ENCODE results near the gene ZNF407.

The ZNF407 gene

DNA sequence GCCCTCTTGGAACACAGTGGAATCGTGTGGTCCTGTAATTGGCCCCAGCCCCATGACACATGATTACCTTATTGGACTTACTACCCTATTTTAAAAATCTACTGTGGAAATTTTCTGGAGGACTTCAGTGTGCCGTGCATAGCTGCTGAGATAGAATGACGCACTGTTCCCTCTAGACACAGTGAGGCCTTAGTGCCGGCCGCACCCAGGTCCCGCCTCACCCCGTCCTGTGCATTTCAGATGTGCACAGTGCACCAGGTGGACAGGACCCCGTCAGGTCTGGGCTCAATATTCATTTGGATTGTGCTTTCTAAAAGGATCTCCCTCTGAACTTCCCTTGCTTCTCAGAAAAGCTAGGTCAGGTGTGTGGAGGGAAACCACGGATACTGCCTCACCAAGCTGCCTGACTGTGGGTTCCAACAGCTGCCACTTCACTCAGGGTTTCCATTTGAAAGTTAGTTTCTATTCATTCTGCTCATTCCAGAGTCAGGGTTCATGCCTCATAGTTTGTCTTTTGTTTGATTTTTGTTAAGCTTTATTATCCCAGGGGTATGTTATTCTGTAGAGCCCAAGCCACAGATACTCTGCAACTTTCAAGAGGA, 455.5 kb downstream of the ZNF407 start:
- no peak for DNase-seq (ENCODE audit: low spot score)

DNA sequence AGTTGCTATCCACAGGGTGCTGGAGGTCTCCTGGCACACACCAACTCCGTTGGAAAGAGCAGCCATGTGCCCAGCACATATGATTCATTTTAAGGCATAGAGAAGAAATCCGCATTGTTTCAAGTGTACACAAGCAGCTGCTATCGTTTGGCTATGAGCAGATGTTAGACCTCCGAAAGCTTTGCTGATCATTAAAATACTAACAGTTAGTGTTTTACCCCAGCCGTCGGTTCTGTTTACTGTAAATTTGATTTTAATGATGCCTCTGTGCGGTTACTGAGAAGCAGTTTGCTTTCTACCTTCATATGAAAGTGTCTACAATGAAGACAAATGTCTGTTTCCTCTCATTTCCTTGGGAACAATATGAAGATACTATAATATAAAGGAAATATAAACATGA, 456.4 kb downstream of the ZNF407 start:
- DNase-seq (ENCODE audit: low spot score), result no peak

DNA sequence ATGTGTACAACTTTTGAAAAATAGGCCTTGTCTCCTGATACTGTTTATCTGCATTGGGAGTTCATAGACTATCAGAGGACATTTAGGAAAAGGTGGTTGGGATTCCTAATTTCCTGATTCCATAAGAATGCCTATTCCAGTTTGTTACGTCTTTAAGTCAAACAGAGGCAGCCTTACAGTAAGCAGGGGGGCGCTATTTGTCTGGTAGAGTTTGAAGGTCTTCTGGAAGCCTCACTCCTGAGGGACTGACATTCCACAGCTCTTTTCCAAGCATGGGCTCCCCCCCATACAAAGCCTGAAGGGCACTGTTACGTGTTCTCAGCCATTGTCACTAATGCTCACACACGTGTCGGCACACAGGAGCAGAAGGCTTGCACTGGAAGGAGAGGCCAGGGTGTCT, 456.9 kb downstream of the ZNF407 start:
- DNase-seq (ENCODE audit: low spot score), result no peak

DNA sequence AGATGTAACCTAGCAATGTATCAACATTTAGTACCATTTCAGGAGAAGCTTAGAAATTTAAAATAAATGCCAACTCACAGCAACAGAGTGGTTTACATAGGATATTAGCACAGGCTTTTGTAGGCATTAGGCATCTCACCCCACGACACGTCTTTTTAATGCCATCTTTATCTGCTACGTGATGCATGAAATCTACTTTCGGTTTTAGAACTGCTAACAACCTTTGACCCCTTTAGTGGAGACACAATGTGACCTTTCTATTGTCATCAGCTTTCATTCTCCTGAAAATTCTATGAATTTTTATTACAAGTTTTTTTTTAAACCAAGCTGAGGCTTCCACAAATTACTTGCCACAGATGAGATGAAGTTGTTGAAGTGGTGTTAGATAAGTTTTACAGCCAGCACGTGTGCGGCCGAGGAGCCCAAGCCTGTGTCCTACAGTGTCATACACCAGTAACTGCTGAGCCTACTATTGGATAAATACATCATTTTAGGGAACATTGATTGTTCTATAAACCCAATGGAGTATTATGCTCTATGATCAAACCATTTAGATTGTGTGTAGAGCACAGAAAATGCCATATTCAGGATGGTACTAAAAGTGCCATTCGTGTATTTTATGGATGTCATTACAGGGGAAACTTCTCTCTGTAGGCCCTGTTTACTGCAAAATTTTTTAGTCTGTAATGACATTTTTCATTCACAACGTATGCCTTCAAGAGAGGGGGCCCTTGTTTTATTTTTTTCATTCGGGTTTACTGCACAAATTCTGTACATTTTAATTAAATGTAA, 459.7 kb downstream of the ZNF407 start:
- DNase-seq (ENCODE audit: low spot score), result no peak

DNA sequence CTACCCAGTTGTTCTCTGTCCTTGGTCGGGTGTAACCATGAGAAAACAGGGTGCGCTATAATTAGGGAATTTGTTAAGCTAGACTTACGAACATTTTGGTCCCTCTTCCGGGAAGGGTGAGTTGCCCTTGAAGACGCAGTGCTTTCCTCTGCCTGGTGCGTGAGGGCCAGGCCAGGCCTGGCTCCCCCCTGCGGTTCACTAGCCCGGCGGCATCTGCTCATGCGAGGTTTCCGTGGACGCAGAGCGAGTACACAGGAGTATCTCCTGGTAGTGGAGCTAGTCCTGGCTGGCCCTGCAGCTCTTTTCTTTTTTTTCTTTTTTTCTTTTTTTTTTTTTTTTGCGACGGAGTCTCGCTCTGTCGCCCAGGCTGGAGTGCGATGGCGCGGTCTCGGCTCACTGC, 462.5 kb downstream of the ZNF407 start:
- no peak for DNase-seq (ENCODE audit: low spot score)

DNA sequence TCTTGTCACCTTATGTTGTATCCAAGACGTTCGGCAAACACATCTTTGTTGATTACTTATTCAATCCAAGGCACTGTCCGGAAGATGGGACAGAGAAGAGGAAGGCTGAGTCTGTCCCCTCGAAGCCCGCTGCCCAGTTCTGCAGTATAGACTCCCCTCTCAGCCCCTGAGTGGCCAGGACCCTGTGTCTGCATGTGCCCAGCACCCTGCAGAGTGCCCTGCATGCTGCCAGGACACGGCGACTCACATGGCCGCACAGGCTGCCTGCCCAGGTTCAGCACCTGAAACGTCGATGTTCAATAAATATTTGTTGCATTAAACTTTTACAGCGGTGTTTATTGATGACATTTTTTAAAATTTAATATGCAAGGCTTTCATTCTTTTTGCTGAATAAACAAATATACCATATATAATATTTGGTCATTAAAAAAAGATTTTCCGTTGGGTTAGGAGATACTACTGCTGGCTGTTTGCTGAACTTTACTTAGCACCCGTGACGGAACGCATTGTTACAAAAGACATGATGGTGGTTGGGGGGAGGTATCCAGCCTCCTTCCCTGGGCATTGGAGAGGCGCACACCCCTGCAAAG, 464.7 kb downstream of the ZNF407 start:
- no peak for DNase-seq (ENCODE audit: low spot score)

DNA sequence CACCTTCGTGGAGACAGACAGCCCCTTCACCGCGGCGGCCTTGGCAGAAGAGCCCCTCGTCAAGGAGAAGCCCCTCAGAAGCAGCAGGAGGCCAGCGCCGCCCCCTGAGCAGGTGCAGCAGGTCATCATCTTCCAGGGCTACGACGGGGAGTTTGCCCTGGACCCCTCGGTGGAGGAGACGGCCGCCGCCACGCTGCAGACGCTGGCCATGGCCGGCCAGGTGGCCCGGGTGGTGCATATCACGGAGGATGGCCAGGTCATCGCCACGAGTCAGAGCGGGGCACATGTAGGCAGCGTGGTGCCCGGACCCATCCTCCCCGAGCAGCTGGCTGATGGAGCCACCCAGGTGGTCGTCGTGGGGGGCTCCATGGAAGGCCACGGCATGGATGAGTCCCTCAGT, 465.5 kb downstream of the ZNF407 start:
- DNase-seq (ENCODE audit: low spot score), result no peak

DNA sequence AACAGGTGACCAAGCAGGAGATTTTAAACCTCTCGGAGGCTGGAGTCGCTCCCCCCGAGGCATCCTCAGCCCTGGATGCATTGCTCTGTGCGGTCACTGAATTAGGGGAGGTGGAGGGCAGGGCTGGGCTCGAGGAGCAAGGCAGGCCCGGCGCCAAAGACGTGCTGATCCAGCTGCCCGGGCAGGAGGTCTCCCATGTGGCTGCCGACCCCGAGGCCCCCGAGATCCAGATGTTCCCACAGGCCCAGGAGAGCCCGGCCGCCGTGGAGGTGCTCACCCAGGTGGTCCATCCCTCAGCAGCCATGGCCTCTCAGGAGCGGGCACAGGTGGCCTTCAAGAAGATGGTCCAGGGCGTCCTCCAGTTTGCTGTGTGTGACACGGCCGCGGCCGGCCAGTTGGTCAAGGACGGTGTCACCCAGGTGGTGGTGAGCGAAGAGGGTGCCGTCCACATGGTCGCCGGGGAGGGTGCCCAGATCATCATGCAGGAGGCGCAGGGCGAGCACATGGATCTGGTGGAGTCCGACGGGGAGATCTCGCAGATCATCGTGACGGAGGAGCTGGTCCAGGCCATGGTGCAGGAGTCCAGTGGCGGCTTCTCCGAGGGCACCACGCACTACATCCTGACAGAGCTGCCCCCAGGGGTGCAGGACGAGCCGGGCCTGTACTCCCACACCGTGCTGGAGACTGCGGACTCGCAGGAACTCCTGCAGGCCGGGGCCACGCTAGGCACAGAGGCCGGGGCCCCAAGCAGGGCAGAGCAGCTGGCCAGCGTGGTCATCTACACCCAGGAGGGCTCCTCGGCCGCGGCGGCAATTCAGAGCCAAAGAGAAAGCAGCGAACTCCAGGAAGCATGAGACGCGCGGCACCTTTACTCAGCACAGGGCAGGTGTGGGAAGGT, 466.2 kb downstream of the ZNF407 start:
- DNase-seq (ENCODE audit: low spot score), result no peak

DNA sequence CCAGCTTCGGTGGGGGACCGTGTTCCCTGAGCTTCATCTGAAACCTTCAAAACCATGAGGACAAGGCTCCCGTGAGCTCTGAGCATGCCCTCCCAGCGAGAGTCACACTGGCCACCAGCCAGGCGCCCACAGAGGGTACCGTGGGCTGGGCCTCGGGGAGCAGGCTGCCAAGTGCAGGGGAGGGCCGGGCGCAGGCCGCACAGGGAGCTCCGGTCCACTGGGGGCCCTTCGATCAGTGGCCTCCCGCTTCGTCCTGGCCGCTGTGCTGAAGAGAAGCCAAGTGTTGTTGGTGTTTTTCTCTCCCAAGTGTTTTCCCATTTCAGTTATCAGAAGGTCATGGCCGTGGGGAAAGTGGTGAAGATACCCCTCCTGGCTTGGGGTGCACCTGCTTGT, 466.8 kb downstream of the ZNF407 start:
- DNase-seq (ENCODE audit: low spot score), result no peak

DNA sequence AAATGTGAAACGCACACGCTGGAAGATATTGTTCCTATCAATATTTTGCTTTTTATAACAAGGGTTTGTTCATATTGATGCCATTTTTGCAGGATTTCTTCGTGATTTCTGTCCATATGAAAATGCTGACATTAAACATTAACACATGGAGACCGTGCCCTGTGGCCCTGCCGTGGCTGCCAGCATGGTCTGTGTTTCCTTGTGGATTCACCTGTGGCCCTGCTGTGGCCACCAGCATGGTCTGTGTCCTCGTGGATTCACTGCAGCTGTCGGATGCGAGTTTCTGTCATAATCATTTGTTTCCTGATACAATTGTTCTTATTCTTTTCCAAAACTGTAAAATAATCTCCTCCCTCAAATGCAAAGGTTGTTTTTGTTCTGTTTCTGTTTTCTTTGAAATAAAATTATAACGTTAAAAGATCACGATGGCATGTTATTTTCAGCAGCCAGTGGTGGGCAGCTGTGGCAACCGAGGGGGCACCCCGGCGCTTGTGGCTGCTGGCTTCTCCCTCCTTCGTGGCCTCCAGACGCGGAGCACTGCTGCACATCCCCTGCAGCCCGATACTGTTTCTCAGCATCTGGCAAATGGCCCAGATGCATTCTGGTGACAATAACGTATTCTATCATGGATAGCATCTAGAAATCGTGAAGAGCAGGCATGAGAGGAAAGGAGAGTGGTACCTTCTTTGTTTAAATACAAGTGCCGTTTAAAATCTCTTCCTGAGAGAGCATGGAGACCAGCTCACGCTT, 467.8 kb downstream of the ZNF407 start:
- no peak for DNase-seq (ENCODE audit: low spot score)

DNA sequence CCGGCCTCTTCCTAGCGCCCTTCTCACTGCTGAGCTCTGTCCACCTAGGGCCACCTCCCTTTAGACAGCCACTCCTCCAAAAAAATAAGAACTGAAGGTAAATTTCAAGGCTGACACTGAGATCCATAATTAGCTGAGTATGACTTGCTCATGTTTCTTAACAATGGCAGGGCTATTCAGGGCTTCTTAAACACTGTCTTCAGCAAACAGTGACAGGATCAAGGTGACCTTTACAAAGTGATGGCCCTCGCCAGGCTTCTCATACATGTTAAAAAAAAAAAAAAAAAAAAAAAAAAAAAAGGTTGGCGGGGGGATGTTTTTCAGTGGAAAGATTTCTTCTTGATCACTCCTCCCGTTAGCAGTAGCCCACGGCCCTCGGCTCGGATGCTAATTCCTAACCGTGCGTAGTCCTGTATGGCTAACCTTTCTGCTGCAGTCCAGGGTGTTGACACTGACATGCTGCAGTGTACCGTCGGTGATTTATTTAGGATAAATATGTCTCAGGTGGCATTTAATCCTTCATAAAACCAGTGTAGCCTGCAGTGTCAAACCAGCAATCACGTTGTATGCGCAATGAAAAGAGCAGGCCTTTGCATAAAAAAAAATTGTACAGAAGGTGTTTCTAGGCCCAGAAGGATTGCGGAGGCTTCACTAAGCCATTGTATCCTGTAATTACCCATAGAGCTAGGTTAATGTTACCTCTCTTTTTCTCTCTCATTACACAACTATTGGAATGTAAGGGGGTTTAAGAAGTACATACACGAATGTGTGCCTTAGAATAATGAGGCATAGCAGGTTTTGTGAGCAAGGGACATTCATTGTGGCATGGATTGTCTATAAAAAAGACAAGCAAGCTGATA, 468.6 kb downstream of the ZNF407 start:
- DNase-seq (ENCODE audit: low spot score), result no peak

DNA sequence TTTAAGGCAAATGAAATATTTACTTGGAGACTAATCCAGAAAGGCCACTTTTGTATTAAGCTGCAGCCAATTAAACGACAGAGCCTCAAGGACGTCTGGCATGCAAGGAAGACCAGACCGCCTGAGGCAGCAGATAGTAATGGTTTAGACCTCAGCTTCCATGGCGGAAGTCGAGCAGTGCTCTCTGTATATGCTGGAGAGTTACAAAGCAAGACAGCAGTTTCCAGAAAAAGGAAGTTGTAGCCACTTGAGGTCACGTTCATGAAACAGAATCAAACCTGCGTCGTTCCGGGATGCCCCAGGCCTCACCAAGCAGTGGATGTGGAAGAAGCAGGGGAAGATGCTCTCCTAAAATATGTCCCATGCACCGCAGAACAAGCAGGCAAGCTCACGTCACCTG, 469.3 kb downstream of the ZNF407 start:
- DNase-seq (ENCODE audit: low spot score), result no peak

DNA sequence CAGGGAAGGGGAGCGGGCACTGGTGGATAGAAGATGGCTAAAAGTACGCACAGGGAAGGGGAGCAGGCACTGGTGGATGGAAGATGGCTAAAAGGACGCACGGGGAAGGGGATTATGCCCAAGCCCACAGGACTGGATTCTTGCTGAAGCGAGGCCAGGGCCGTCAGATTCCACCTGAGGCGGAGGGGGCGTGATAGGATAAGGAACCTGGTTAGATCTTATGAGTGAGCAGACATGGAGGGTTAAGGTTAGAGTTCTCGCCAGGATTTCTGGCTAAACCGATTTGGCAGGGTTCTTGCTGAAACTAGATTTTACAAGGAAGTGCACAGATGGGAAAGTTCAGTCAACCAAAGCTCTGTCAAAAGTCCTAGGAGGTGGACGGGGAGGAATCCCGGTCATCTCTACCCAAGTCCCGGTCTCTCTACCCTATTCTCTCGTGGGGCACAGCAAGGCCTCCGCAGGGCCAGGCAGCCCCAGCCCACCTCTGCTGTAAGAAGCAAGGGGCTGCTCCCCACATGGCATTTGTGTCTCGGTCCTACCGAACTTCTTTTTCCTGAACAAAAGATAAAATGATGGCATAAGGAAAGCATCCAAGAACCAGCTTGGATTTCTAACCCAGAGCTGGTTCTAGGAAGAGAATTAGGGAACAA, 470.5 kb downstream of the ZNF407 start:
- DNase-seq (ENCODE audit: low spot score), result no peak

DNA sequence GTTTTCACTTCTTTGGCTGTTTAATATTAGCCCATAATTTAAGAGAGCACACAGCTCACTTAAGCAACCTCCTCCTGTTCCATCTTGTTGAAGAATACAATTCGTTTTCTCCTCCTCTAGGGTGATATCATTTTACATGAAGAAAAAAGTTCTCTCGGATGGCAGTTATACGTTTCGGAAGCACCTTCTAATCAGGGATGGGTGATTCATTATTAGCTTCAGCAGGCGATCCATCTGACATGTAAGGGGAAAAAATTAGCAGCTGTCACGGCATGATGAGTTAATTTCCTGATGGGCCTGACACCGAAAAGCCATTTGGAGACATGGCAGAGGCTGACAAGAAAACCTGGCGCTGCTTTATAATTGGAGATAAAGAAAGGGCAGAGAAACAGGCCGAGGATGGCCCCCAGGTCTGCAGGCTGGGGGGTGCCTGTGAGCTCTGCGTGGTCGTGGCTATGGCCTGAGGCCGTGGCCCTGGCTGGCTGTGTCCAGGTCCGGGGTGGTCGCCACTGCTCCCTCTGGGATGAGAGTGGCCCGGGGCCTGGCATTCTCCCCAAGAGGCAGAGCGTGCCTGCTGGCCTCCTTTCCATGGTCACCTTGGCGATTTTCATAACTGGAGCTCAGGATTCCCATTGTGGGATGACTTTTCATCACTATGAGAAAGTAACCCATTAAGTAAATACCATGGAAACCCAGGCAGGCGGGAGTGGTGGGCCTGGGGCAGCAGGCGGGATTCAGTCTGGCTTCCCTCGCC, 471.2 kb downstream of the ZNF407 start:
- no peak for DNase-seq (ENCODE audit: low spot score)

DNA sequence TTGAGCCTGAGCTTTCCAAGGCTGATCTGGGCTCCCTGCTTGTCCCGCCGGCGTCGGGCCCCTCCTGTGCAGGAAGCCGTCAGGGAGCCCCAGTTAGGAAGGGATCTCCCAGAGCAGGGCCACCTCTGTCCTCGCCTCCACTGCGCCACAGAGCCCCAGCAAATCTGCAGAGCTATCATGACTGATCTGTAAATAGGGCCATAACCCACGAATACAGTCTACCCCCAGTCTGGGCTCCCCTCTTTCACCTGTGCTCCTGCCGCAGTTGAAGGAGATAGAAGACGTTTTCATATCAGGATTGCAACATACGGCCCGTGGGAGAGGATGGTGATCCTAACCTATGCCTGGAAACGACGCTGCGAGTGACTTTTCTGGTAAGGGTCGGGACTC, 472.6 kb downstream of the ZNF407 start:
- DNase-seq (ENCODE audit: low spot score), result no peak

DNA sequence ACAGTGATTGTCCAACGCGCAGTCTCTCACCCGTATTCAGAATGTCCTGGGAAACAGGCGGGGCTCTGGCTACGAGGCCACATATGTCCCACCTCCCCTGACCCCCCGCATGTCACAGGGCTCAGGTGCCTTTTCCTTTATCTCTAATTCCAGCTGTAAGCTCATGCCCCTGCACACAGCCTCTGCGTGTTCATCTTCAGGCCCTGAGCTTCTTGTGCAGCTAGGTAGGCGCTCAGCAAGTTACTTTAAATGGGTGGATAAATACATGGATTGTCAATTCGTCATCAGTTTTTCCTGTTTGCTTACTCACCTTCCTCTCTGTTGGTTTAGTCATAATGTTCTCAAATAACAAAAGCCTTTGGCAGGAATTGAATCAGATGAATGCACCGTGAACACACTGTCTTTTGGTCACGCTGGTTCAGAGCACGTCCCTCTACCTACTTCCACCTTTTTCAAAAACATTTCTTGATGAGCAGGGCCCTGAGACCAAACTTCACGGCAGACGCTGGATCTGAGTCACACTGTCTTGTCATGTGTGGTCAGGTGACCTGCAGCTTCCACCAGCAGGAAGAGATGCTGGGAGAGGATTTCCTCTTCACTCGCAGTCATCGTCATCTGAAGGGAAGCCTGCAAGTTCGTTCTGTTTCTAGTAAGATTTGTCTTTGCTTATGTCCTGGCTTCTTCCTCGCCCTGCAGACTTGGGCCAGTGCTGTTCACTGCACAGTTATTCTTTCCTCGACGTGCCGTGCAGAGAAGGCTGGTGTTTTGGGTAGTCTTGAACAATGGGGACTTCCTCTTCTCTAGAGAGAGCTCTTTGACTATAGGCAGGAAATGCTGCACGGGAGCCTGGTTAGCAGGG, 473.2 kb downstream of the ZNF407 start:
- no peak for DNase-seq (ENCODE audit: low spot score)

DNA sequence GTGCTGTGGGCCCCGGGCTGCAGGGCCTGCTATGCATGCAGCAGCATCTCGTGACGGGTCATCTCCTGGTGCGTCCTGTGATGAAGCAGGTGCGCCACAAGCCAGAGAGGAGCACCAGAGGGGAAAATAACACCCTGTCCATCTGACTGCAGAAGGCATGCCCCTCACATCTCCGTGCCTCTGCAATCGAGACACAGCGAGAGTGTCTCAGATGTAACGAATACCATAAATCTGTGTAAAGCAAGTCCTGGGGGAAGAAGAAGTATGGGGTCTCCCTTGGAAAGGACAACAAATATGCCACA, 473.8 kb downstream of the ZNF407 start:
- no peak for DNase-seq (ENCODE audit: low spot score)

DNA sequence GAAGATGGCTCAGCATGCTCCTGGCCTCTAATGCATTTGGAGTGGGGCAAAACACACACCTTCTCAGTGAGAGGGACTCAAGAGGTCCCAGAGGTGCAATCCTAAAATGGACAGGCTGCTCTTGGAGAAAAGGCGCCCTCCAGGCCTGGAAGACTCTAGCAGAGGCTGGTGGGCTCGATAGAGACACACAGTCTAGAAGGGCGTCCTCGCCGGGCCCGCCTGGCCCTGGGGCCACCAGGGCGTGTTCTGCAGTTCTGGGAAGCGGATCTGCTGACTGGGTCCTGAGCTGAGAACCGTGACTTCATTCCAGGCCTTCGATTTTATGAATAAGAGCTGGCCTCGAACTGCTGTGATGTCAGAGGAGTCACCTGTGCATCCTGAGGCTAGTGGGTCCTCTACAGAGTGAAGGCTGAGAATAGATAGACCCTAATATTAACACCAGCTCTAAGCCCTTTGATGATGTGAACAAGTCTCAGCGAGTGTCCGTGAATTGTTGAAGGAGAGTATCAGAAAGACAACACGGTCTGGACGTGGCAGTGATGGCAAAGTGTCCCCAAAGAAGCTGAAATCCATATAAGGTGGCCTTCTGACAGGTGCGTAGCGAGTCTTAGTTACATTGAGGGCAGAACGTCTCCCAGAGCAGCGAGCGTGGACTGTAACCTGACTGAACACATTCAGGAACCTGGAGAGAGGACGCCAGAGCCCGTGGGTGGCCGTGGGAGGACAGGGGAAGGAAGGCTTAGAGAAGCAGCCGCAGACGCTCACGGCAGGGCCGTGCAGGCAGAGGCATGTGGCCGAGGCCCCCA, 474.4 kb downstream of the ZNF407 start:
- DNase-seq (ENCODE audit: low spot score), result no peak

Measured in cerebellar cortex (tissue), 1 donor.